HEK293T (cell line): ENCODE results near the gene HS1BP3.

Source experiments
- CTCF ChIA-PET: fragments of 350-600 bp; formaldehyde crosslinking; extraction: SDS; loops from one replicate; lab custom pipeline; 2021; ENCODE audit warnings: antibody characterized with exemption, inconsistent platforms; lab: Yijun Ruan, JAX
- POLR2A ChIA-PET: fragments of 350-600 bp; formaldehyde crosslinking; extraction: SDS; loops from one replicate; lab custom pipeline; 2020; ENCODE audit warnings: antibody characterized with exemption, inconsistent platforms; lab: Yijun Ruan, JAX
- DNase-seq: peaks from one replicate; pipeline ENCODE4 v3.0.0; 2012; ENCODE audit warnings: mixed read lengths; ENCODE audit errors: extremely low spot score
- ARNT ChIP-seq: fragments of 450-650 bp; IDR thresholded peaks from 2 replicates; pipeline ENCODE4 v1.6.1; 2017; ENCODE audit warnings: mild to moderate bottlenecking
- BHLHE40 ChIP-seq: fragments of 450-650 bp; IDR thresholded peaks from 2 replicates; pipeline ENCODE4 v1.6.1; 2016; ENCODE audit warnings: mild to moderate bottlenecking, moderate library complexity, borderline replicate concordance
- CTBP1 ChIP-seq: fragments of 450-650 bp; IDR thresholded peaks from 2 replicates; pipeline ENCODE4 v1.6.1; 2016; ENCODE audit warnings: borderline replicate concordance
- ELF4 ChIP-seq: fragments of 450-650 bp; IDR thresholded peaks from 2 replicates; pipeline ENCODE4 v1.6.1; 2017; ENCODE audit warnings: antibody characterized with exemption
- FOXA1 ChIP-seq: fragments of 450-650 bp; IDR thresholded peaks from 2 replicates; pipeline ENCODE4 v1.6.1; 2016; ENCODE audit warnings: mild to moderate bottlenecking
- FOXK2 ChIP-seq: fragments of 450-650 bp; IDR thresholded peaks from 2 replicates; pipeline ENCODE4 v1.6.1; 2016; ENCODE audit warnings: mild to moderate bottlenecking
- FOXM1 ChIP-seq: fragments of 450-650 bp; IDR thresholded peaks from 2 replicates; pipeline ENCODE4 v1.6.1; 2017; ENCODE audit warnings: mild to moderate bottlenecking, borderline replicate concordance
- HDGF ChIP-seq: fragments of 450-650 bp; IDR thresholded peaks from 2 replicates; pipeline ENCODE4 v1.6.1; 2017; ENCODE audit warnings: antibody characterized with exemption, borderline replicate concordance
- L3MBTL2 ChIP-seq: fragments of 450-650 bp; conservative IDR thresholded peaks from 2 replicates; pipeline ENCODE4 v1.6.1; 2016; ENCODE audit warnings: mild to moderate bottlenecking
- LEF1 ChIP-seq: fragments of 450-650 bp; IDR thresholded peaks from 2 replicates; pipeline ENCODE4 v1.6.1; 2017; ENCODE audit warnings: mild to moderate bottlenecking, borderline replicate concordance
- NFRKB ChIP-seq: fragments of 450-650 bp; IDR thresholded peaks from 2 replicates; pipeline ENCODE4 v1.6.1; 2016; ENCODE audit warnings: mild to moderate bottlenecking, moderate library complexity
- PKNOX1 ChIP-seq: fragments of 450-650 bp; IDR thresholded peaks from 2 replicates; pipeline ENCODE4 v1.6.1; 2016
- SP1 ChIP-seq: fragments of 450-650 bp; IDR thresholded peaks from 2 replicates; pipeline ENCODE4 v1.6.1; 2017
- SUZ12 ChIP-seq: fragments of 450-650 bp; IDR thresholded peaks from 2 replicates; pipeline ENCODE4 v1.6.1; 2016; ENCODE audit warnings: mild to moderate bottlenecking
- TARDBP ChIP-seq: fragments of 450-650 bp; IDR thresholded peaks from 2 replicates; pipeline ENCODE4 v1.6.1; 2016
- ZNF384 ChIP-seq: fragments of 450-650 bp; IDR thresholded peaks from 2 replicates; pipeline ENCODE4 v1.6.1; 2016

HS1BP3 gene

GRCh38 chr2:20621366-20622295, 29.3 kb downstream of the HS1BP3 start:
- CTCF ChIA-PET = interaction anchor here (1.2 kb wide), 1 partner anchor 14 kb away, joined by 3 read pairs; no protein-coding TSS in a partner anchor
- no peak for DNase-seq
- POLR2A ChIA-PET = interaction anchor here (1.0 to 1.2 kb wide), 3 partner anchors 172 to 175 kb away, joined by 3 to 7 read pairs (median 4); partner anchors contain the start of gene RHOB
- TF ChIP-seq SP1 (no peak), FOXM1 (no peak), FOXA1 (no peak), ELF4 (no peak)

GRCh38 chr2:20620696-20621365, 30.1 kb downstream of the HS1BP3 start:
- no peak for DNase-seq
- no peak for TF ChIP-seq LEF1
- no peak for TF ChIP-seq SP1
- no peak for TF ChIP-seq SUZ12
- no peak for TF ChIP-seq FOXM1
- ChIA-PET CTCF (no interaction called here), POLR2A (interaction anchor here (1.0 to 1.2 kb wide), 2 partner anchors 171 to 174 kb away, joined by 4 to 7 read pairs; partner anchors contain the start of gene RHOB)

GRCh38 chr2:20620271-20620681, 30.6 kb downstream of the HS1BP3 start:
- DNase-seq = no peak
- no peak for TF ChIP-seq FOXM1
- no peak for TF ChIP-seq CTBP1
- TF ChIP-seq LEF1 = no peak
- no peak for TF ChIP-seq TARDBP
- TF ChIP-seq PKNOX1 = no peak
- TF ChIP-seq SUZ12 = no peak
- TF ChIP-seq HDGF = no peak
- TF ChIP-seq FOXA1 = no peak
- no peak for TF ChIP-seq SP1
- no peak for TF ChIP-seq ARNT
- no peak for TF ChIP-seq ZNF384
- TF ChIP-seq NFRKB = no peak
- TF ChIP-seq L3MBTL2 = no peak
- no peak for TF ChIP-seq ELF4
- no peak for TF ChIP-seq FOXK2
- no peak for TF ChIP-seq BHLHE40
- ChIA-PET POLR2A (no interaction called here), CTCF (no interaction called here)

GRCh38 chr2:20619624-20620024, 31.3 kb downstream of the HS1BP3 start:
- POLR2A ChIA-PET = no interaction called here
- CTCF ChIA-PET = no interaction called here

GRCh38 chr2:20618886-20619521, 31.9 kb downstream of the HS1BP3 start:
- ChIA-PET CTCF (interaction anchor here (1.0 to 1.5 kb wide), 2 partner anchors 33 to 175 kb away, joined by 3 to 7 read pairs; no protein-coding TSS in a partner anchor), POLR2A (interaction anchor here (0.9 kb wide), 1 partner anchor 11 kb away, joined by 3 read pairs; no protein-coding TSS in a partner anchor)

More at GRCh38 chr2:20619624-20620024, 31.3 kb downstream of the HS1BP3 start:
- DNase-seq = no peak
- TF ChIP-seq NFRKB = no peak
- no peak for TF ChIP-seq SUZ12
- TF ChIP-seq ZNF384 = no peak
- TF ChIP-seq TARDBP = no peak
- no peak for TF ChIP-seq HDGF
- no peak for TF ChIP-seq FOXA1
- TF ChIP-seq CTBP1 = no peak
- TF ChIP-seq L3MBTL2 = no peak
- no peak for TF ChIP-seq LEF1
- TF ChIP-seq FOXK2 = no peak

GRCh38 chr2:20618468-20618885, 32.4 kb downstream of the HS1BP3 start:
- TF ChIP-seq TARDBP (no peak), BHLHE40 (no peak), CTBP1 (no peak), HDGF (no peak), PKNOX1 (no peak), ZNF384 (no peak), FOXK2 (no peak), LEF1 (no peak), NFRKB (no peak), L3MBTL2 (no peak)
- POLR2A ChIA-PET = interaction anchor here (0.5 to 1.9 kb wide), 4 partner anchors 11 to 265 kb away, joined by 3 to 17 read pairs (median 4); partner anchors contain the start of gene RHOB
- CTCF ChIA-PET = interaction anchor here (0.6 to 1.5 kb wide), 5 partner anchors 16 to 287 kb away, joined by 3 to 7 read pairs (median 3); no protein-coding TSS in a partner anchor
- DNase-seq = no peak

More at GRCh38 chr2:20618886-20619521, 31.9 kb downstream of the HS1BP3 start:
- no peak for DNase-seq
- TF ChIP-seq PKNOX1 = no peak
- no peak for TF ChIP-seq LEF1
- TF ChIP-seq SUZ12 = no peak
- TF ChIP-seq ARNT = no peak
- TF ChIP-seq FOXA1 = no peak
- TF ChIP-seq HDGF = no peak
- no peak for TF ChIP-seq ELF4
